SK-N-SH (cell line): ENCODE results near the gene RAB26. TPM values are rescaled to one million over a fixed set of nuclear protein-coding genes. Genes with fewer than 3 reads are reported as not detected.

Source experiments
- CTCF ChIA-PET: fragments of 300-600, 350-600 bp; formaldehyde crosslinking; extraction: SDS; loops from one replicate; lab custom pipeline; 2021; lab: Yijun Ruan, JAX
- POLR2A ChIA-PET: fragments of 350-600 bp; sonication (Branson Sonifier 250); formaldehyde crosslinking; extraction: SDS; loops from one replicate; lab custom pipeline; 2020; ENCODE audit warnings: antibody characterized with exemption, inconsistent platforms; lab: Yijun Ruan, JAX
- DNase-seq: peaks from one replicate; pipeline ENCODE4 v3.0.0; 2012
- H2AFZ ChIP-seq: fragments of 200-600 bp; sonication (generic); 2 replicates; pipeline ENCODE4 v1.8.1; 2016; ENCODE audit warnings: antibody characterized with exemption, mild to moderate bottlenecking, low read depth
- H3F3A ChIP-seq: fragments of 200-600 bp; sonication (generic); replicated peaks from 2 replicates; pipeline ENCODE3; 2016; ENCODE audit warnings: antibody characterized with exemption, mild to moderate bottlenecking; ENCODE audit not compliant: insufficient read depth
- H3K27ac ChIP-seq, 2 experiments: fragments of 200-500 bp in 1 of 2; fragments of 200-600 bp in 1 of 2; sonication (Bioruptor generic) in 1 of 2; sonication (generic), shearing (Covaris generic) in 1 of 2; 2 replicates each; pipeline versions ENCODE4 v1.5.1 to v1.6.1; 2014 to 2016; ENCODE audit warnings: low read depth in 2 of 2, inconsistent platforms in 1 of 2, low read length in 1 of 2, mild to moderate bottlenecking in 1 of 2, mixed read lengths in 1 of 2
- H3K27me3 ChIP-seq: fragments of 200-600 bp; sonication (generic), shearing (Covaris generic); 2 replicates; pipeline ENCODE4 v1.6.1; 2016; ENCODE audit warnings: mixed run types; ENCODE audit not compliant: insufficient read depth
- H3K36me3 ChIP-seq, 2 experiments: fragments of 200-500 bp in 1 of 2; fragments of 200-600 bp in 1 of 2; sonication (Bioruptor generic) in 1 of 2; sonication (generic) in 1 of 2; replicated peaks in 1 of 2; 2 replicates each; pipeline versions ENCODE3 to v1.5.1; 2014 to 2016; ENCODE audit warnings: low read length in 1 of 2, mild to moderate bottlenecking in 1 of 2; ENCODE audit not compliant: insufficient read depth in 2 of 2, control insufficient read depth in 1 of 2
- H3K4me1 ChIP-seq, 2 experiments: fragments of 200-500 bp in 1 of 2; fragments of 200-600 bp in 1 of 2; sonication (Bioruptor generic) in 1 of 2; sonication (generic), shearing (Covaris generic) in 1 of 2; 2 replicates each; pipeline versions ENCODE4 v1.5.1 to v1.6.1; 2014 to 2016; ENCODE audit warnings: low read depth in 1 of 2, low read length in 1 of 2, mixed run types in 1 of 2; ENCODE audit not compliant: insufficient read depth in 2 of 2, control insufficient read depth in 1 of 2
- H3K4me2 ChIP-seq: fragments of 200-600 bp; sonication (generic), shearing (Covaris generic); 2 replicates; pipeline ENCODE4 v1.6.1; 2017; ENCODE audit warnings: mixed run types
- H3K4me3 ChIP-seq, 2 experiments: fragments of 200-500 bp in 1 of 2; fragments of 200-600 bp in 1 of 2; sonication (Bioruptor generic) in 1 of 2; sonication (generic), shearing (Covaris generic) in 1 of 2; 2 replicates each; pipeline versions ENCODE4 v1.5.1 to v1.8.1; 2014 to 2016; ENCODE audit warnings: low read depth in 2 of 2, inconsistent platforms in 1 of 2, low read length in 1 of 2, mild to moderate bottlenecking in 1 of 2, mixed read lengths in 1 of 2, moderate library complexity in 1 of 2
- H3K79me2 ChIP-seq: fragments of 200-600 bp; sonication (generic); 2 replicates; pipeline ENCODE4 v1.8.1; 2017; ENCODE audit warnings: mild to moderate bottlenecking; ENCODE audit not compliant: insufficient read depth
- H3K9ac ChIP-seq: fragments of 200-600 bp; sonication (generic); 2 replicates; pipeline ENCODE4 v1.6.1; 2017; ENCODE audit warnings: mixed run types
- H3K9me2 ChIP-seq: fragments of 200-600 bp; sonication (generic); 2 replicates; pipeline ENCODE4 v1.6.1; 2017; ENCODE audit warnings: mixed run types
- H3K9me3 ChIP-seq: fragments of 200-600 bp; sonication (generic); 2 replicates; pipeline ENCODE4 v1.6.1; 2017; ENCODE audit warnings: mixed run types, mild to moderate bottlenecking, moderate library complexity
- H4K20me1 ChIP-seq: fragments of 200-600 bp; sonication (generic); 2 replicates; pipeline ENCODE4 v1.6.1; 2017; ENCODE audit warnings: mild to moderate bottlenecking, mixed run types; ENCODE audit not compliant: insufficient read depth
- FOXJ3 ChIP-seq: sonication (generic); formaldehyde crosslinking; IDR thresholded peaks from 2 replicates; pipeline ENCODE4 v1.5.1; 2020; ENCODE audit warnings: mild to moderate bottlenecking, missing genetic modification reagents
- GABPA ChIP-seq: IDR thresholded peaks from 2 replicates; pipeline ENCODE4 v1.4.0; 2012; ENCODE audit warnings: low read depth, mild to moderate bottlenecking
- GATA2 ChIP-seq: sonication (generic); formaldehyde crosslinking; IDR thresholded peaks from 2 replicates; pipeline ENCODE4 v1.5.0; 2020; ENCODE audit warnings: mild to moderate bottlenecking, missing genetic modification reagents
- IRF3 ChIP-seq: fragments of 150-350 bp; IDR thresholded peaks from 2 replicates; pipeline ENCODE4 v1.6.1; 2016; ENCODE audit warnings: mild to moderate bottlenecking, low read depth, low read length
- SMC3 ChIP-seq: IDR thresholded peaks from 2 replicates; pipeline ENCODE4 v1.6.1; 2012; ENCODE audit warnings: low read depth, low read length, improper control_type of control experiment
- TAF1 ChIP-seq: IDR thresholded peaks from 2 replicates; pipeline ENCODE4 v1.6.1; 2012; ENCODE audit warnings: low read depth, mild to moderate bottlenecking, low read length, moderate library complexity, borderline replicate concordance
- WGBS: methylation state at CpG from one replicate; pipeline ENCODE4 v1.1.6; 2017; ENCODE audit warnings: low lambda C conversion rate; 5-methylcytosine and 5-hydroxymethylcytosine counted together
- polyA plus RNA-seq, 3 experiments: library from polyadenylated mRNA; depleted of rRNA; stranded (reverse); fragments of >200 nt; gene quantifications; 2 replicates each; pipeline ENCODE4 v1.2.3, GENCODE V29; 2012
- TF ChIP-seq, protein P1 (sequence below): IDR thresholded peaks from 2 replicates; pipeline ENCODE4 v1.4.0; 2012; ENCODE audit warnings: low read depth
- TF ChIP-seq, protein P2 (sequence below): IDR thresholded peaks from 2 replicates; pipeline ENCODE4 v1.6.1; 2012; ENCODE audit warnings: mild to moderate bottlenecking, low read depth, low read length, moderate library complexity

Gene RAB26
- polyA plus RNA-seq, 1 of the 3 experiments (the other 2 are of a cell fraction): 14.3 TPM

- H2AFZ ChIP-seq: no peak overlapping the region
- H3F3A ChIP-seq: no peaks in the 10 kb centered on the region
- POLR2A ChIA-PET: no interaction called here
- H3K4me2 ChIP-seq: no peak overlapping the region
- H3K9me2 ChIP-seq: no peaks in the 10 kb centered on the region
- TF ChIP-seq, protein P1, sequence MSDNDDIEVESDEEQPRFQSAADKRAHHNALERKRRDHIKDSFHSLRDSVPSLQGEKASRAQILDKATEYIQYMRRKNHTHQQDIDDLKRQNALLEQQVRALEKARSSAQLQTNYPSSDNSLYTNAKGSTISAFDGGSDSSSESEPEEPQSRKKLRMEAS: no peak
- no peak for TF ChIP-seq GATA2 (CRISPR knock-in tag)
- TF ChIP-seq, protein P2, sequence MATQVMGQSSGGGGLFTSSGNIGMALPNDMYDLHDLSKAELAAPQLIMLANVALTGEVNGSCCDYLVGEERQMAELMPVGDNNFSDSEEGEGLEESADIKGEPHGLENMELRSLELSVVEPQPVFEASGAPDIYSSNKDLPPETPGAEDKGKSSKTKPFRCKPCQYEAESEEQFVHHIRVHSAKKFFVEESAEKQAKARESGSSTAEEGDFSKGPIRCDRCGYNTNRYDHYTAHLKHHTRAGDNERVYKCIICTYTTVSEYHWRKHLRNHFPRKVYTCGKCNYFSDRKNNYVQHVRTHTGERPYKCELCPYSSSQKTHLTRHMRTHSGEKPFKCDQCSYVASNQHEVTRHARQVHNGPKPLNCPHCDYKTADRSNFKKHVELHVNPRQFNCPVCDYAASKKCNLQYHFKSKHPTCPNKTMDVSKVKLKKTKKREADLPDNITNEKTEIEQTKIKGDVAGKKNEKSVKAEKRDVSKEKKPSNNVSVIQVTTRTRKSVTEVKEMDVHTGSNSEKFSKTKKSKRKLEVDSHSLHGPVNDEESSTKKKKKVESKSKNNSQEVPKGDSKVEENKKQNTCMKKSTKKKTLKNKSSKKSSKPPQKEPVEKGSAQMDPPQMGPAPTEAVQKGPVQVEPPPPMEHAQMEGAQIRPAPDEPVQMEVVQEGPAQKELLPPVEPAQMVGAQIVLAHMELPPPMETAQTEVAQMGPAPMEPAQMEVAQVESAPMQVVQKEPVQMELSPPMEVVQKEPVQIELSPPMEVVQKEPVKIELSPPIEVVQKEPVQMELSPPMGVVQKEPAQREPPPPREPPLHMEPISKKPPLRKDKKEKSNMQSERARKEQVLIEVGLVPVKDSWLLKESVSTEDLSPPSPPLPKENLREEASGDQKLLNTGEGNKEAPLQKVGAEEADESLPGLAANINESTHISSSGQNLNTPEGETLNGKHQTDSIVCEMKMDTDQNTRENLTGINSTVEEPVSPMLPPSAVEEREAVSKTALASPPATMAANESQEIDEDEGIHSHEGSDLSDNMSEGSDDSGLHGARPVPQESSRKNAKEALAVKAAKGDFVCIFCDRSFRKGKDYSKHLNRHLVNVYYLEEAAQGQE: no peak
- TF ChIP-seq TAF1: no peak
- TF ChIP-seq GABPA: no peak
- no peak for TF ChIP-seq SMC3
- TF ChIP-seq FOXJ3 (CRISPR knock-in tag): no peak
- TF ChIP-seq IRF3: no peak
- H3K27me3 ChIP-seq: no peaks in the 10 kb centered on the region
- no peak overlapping the region for H3K4me3 ChIP-seq
- H3K9ac ChIP-seq: no peak overlapping the region
- CTCF ChIA-PET: interaction anchor here (1.5 to 3.9 kb wide), 2 partner anchors 9 to 164 kb away, joined by 3 to 19 read pairs; partner anchors contain the start of gene CASKIN1
- no peaks in the 10 kb centered on the region for H3K4me1 ChIP-seq
- no peak for DNase-seq
- no peaks in the 10 kb centered on the region for H4K20me1 ChIP-seq
- H3K36me3 ChIP-seq: peaks cover 0 to 2% of the 10 kb centered on the region in 2 experiments
- WGBS: 93% methylated on average over 12 of the region's 20 CpGs
- no peaks in the 10 kb centered on the region for H3K9me3 ChIP-seq
- no peaks in the 10 kb centered on the region for H3K79me2 ChIP-seq
- no peak overlapping the region for H3K27ac ChIP-seq
Observed at GRCh38 chr16:2186505-2186904, 38.1 kb downstream of the RAB26 start.

- H3K4me3 ChIP-seq: no peak overlapping the region
- DNase-seq: no peak
- ChIA-PET CTCF (no interaction called here), POLR2A (no interaction called here)
- no peaks in the 10 kb centered on the region for H3F3A ChIP-seq
- H3K9me2 ChIP-seq: no peaks in the 10 kb centered on the region
- no peaks in the 10 kb centered on the region for H4K20me1 ChIP-seq
- no peaks in the 10 kb centered on the region for H3K4me1 ChIP-seq
- H3K27ac ChIP-seq: no peak overlapping the region
- no peaks in the 10 kb centered on the region for H3K9me3 ChIP-seq
- no peak overlapping the region for H3K9ac ChIP-seq
- H3K4me2 ChIP-seq: no peak overlapping the region
- no peaks in the 10 kb centered on the region for H3K27me3 ChIP-seq
- TF ChIP-seq SMC3 (no peak), GATA2 (CRISPR knock-in tag) (no peak)
- TF ChIP-seq, all 33 proteins: peak for 0
- Histone ChIP-seq H2AFZ (no peak overlapping the region), H3K79me2 (no peaks in the 10 kb centered on the region), H3K36me3 (no peaks in the 10 kb centered on the region)
- WGBS: 92% methylated on average over 14 of the region's 17 CpGs
Observed at GRCh38 chr16:2187212-2187611, 38.8 kb downstream of the RAB26 start.
